MM.1S (cell line): Measurements from ENCODE around the gene SH2B2.
A peak's percentile ranks its signal among the peaks of the same experiment; 100 is the strongest.
"Not testable (repeated sequence)": the region's sequence is repeated elsewhere in the genome, so short reads cannot be mapped to it uniquely, and the experiment has no call there.

Experiments used
- DNase-seq: peaks from one replicate; pipeline ENCODE4 v3.0.0-alpha.2; 2015
- H2AFZ ChIP-seq: fragments of 300-600 bp; sonication (generic); 2 replicates; pipeline ENCODE4 v1.6.0; 2016; ENCODE audit warnings: antibody characterized with exemption, low read length
- H3F3A ChIP-seq: fragments of 300-600 bp; sonication (generic); 2 replicates; pipeline ENCODE4 v1.6.1; 2016; ENCODE audit warnings: mild to moderate bottlenecking, antibody characterized with exemption, low read length, moderate library complexity, mixed read lengths; ENCODE audit not compliant: insufficient read depth
- H3K27ac ChIP-seq: fragments of 300-600 bp; sonication (generic); 2 replicates; pipeline ENCODE4 v1.5.1; 2016; ENCODE audit warnings: mild to moderate bottlenecking, low read length
- H3K27me3 ChIP-seq: fragments of 300-600 bp; sonication (generic); replicated peaks from 2 replicates; pipeline ENCODE4 v1.6.0; 2016; ENCODE audit warnings: low read length; ENCODE audit not compliant: insufficient read depth
- H3K36me3 ChIP-seq: fragments of 300-600 bp; sonication (generic); replicated peaks from 2 replicates; pipeline ENCODE4 v1.6.1; 2016; ENCODE audit warnings: mild to moderate bottlenecking, low read length, mixed read lengths; ENCODE audit not compliant: insufficient read depth
- H3K4me1 ChIP-seq: fragments of 300-600 bp; sonication (generic); 2 replicates; pipeline ENCODE4 v1.6.1; 2016; ENCODE audit warnings: low read length, mixed read lengths
- H3K4me2 ChIP-seq: fragments of 300-600 bp; sonication (generic); 2 replicates; pipeline ENCODE4 v1.6.0; 2016; ENCODE audit warnings: low read depth, low read length
- H3K4me3 ChIP-seq: fragments of 300-600 bp; sonication (generic); 2 replicates; pipeline ENCODE4 v1.5.1; 2016; ENCODE audit warnings: low read length, mixed read lengths
- H3K79me2 ChIP-seq: fragments of 300-600 bp; sonication (generic); 2 replicates; pipeline ENCODE4 v1.6.1; 2016; ENCODE audit warnings: mixed run types, low read length, mixed read lengths
- H3K9ac ChIP-seq: fragments of 300-600 bp; sonication (generic); 2 replicates; pipeline ENCODE4 v1.6.1; 2016; ENCODE audit warnings: low read length, mixed read lengths
- H3K9me2 ChIP-seq: fragments of 300-600 bp; sonication (generic); replicated peaks from 2 replicates; pipeline ENCODE4 v1.6.1; 2016; ENCODE audit warnings: mild to moderate bottlenecking, low read length, mixed read lengths; ENCODE audit not compliant: insufficient read depth
- H3K9me3 ChIP-seq: fragments of 300-600 bp; sonication (generic); replicated peaks from 2 replicates; pipeline ENCODE4 v1.6.1; 2016; ENCODE audit warnings: mild to moderate bottlenecking, low read length, mixed read lengths; ENCODE audit not compliant: insufficient read depth
- H4K20me1 ChIP-seq: fragments of 300-600 bp; sonication (generic); 2 replicates; pipeline ENCODE4 v1.6.1; 2016; ENCODE audit warnings: mild to moderate bottlenecking, low read length, moderate library complexity, mixed read lengths; ENCODE audit not compliant: insufficient read depth
- CTCF ChIP-seq: fragments of 300-600 bp; sonication (generic); IDR thresholded peaks from 2 replicates; pipeline ENCODE4 v1.5.1; 2016; ENCODE audit warnings: antibody characterized with exemption, low read length, mixed read lengths
- EZH2 ChIP-seq: fragments of 300-600 bp; sonication (generic); optimal IDR thresholded peaks from 2 replicates; pipeline ENCODE3; 2017; ENCODE audit warnings: low read depth, mild to moderate bottlenecking, antibody characterized with exemption, low read length, mixed read lengths
- EZH2phosphoT487 ChIP-seq: fragments of 300-600 bp; sonication (generic); IDR thresholded peaks from 2 replicates; pipeline ENCODE4 v1.6.1; 2018; ENCODE audit warnings: antibody characterized with exemption, low read length

The SH2B2 gene

GRCh38 chr7:102326157-102326889, 39.7 kb downstream of the SH2B2 start:
- H3K27ac ChIP-seq: no peak overlapping the region
- no peaks in the 10 kb centered on the region for H3K36me3 ChIP-seq
- no peak for DNase-seq
- H3K27me3 ChIP-seq: no peaks in the 10 kb centered on the region
- TF ChIP-seq CTCF: no peak
- TF ChIP-seq EZH2phosphoT487: no peak
- no peak for TF ChIP-seq EZH2
- H3K4me2 ChIP-seq: no peak overlapping the region
- 0 out of 2 replicates have a peak, but pooled peaks cover 9% of the 10 kb centered on the region for H3F3A ChIP-seq
- H3K79me2 ChIP-seq: no peaks in the 10 kb centered on the region
- H3K9ac ChIP-seq: no peak overlapping the region
- H3K4me1 ChIP-seq: no peaks in the 10 kb centered on the region
- no peak overlapping the region for H3K4me3 ChIP-seq
- no peak overlapping the region for H2AFZ ChIP-seq
- H3K9me2 ChIP-seq: no peaks in the 10 kb centered on the region
- no peaks in the 10 kb centered on the region for H4K20me1 ChIP-seq
- H3K9me3 ChIP-seq: no peaks in the 10 kb centered on the region

- not testable (repeated sequence) for H3K9me3 ChIP-seq, H3K4me3 ChIP-seq, H3K4me2 ChIP-seq, H3K36me3 ChIP-seq, H4K20me1 ChIP-seq, H3K79me2 ChIP-seq, DNase-seq, H3K9ac ChIP-seq, H3K27me3 ChIP-seq, H2AFZ ChIP-seq, H3F3A ChIP-seq, H3K9me2 ChIP-seq, H3K27ac ChIP-seq, H3K4me1 ChIP-seq
Observed at GRCh38 chr7:102327183-102327582, 40.5 kb downstream of the SH2B2 start.

GRCh38 chr7:102328863-102329262, 42.2 kb downstream of the SH2B2 start:
- not testable (repeated sequence) for H4K20me1 ChIP-seq, H3K79me2 ChIP-seq, H3K4me3 ChIP-seq, H3K9me3 ChIP-seq, H3K36me3 ChIP-seq, H3K4me2 ChIP-seq, H3F3A ChIP-seq, H3K9ac ChIP-seq, H3K27ac ChIP-seq, DNase-seq, H2AFZ ChIP-seq, H3K9me2 ChIP-seq, H3K4me1 ChIP-seq, H3K27me3 ChIP-seq

GRCh38 chr7:102329366-102329765, 42.7 kb downstream of the SH2B2 start:
- not testable (repeated sequence) for H3F3A ChIP-seq, H4K20me1 ChIP-seq, DNase-seq, H2AFZ ChIP-seq, H3K27me3 ChIP-seq, H3K27ac ChIP-seq, H3K9me2 ChIP-seq, H3K79me2 ChIP-seq, H3K4me2 ChIP-seq, H3K4me1 ChIP-seq, H3K9me3 ChIP-seq, H3K4me3 ChIP-seq, H3K9ac ChIP-seq, H3K36me3 ChIP-seq

GRCh38 chr7:102330666-102331460, 44.2 kb downstream of the SH2B2 start:
- not testable (repeated sequence) for H2AFZ ChIP-seq, H3K27me3 ChIP-seq, H3K9ac ChIP-seq, H3K79me2 ChIP-seq, H3K4me2 ChIP-seq, H3K4me1 ChIP-seq, H3K9me2 ChIP-seq, DNase-seq, H4K20me1 ChIP-seq, H3K36me3 ChIP-seq, H3K27ac ChIP-seq, H3K9me3 ChIP-seq, H3K4me3 ChIP-seq, H3F3A ChIP-seq

GRCh38 chr7:102335574-102335973, 48.9 kb downstream of the SH2B2 start:
- H3K27ac ChIP-seq: peak overlapping the region; percentile 59
- not testable (repeated sequence) for H3K4me1 ChIP-seq, H2AFZ ChIP-seq, H3F3A ChIP-seq, H4K20me1 ChIP-seq, H3K9me2 ChIP-seq, H3K4me3 ChIP-seq, H3K36me3 ChIP-seq, H3K4me2 ChIP-seq, H3K9ac ChIP-seq, H3K79me2 ChIP-seq, H3K9me3 ChIP-seq, H3K27me3 ChIP-seq, DNase-seq

GRCh38 chr7:102337002-102337401, 50.3 kb downstream of the SH2B2 start:
- not testable (repeated sequence) for H3K79me2 ChIP-seq, H3K9ac ChIP-seq, H3K9me3 ChIP-seq, H3K27me3 ChIP-seq, H3K4me1 ChIP-seq, H3K36me3 ChIP-seq, H3K27ac ChIP-seq, H3K4me2 ChIP-seq, H2AFZ ChIP-seq, H3K4me3 ChIP-seq, H3F3A ChIP-seq, H3K9me2 ChIP-seq, H4K20me1 ChIP-seq, DNase-seq
